GM19372 (cell line): ENCODE measurements around the gene CPNE5.

ENCODE experiments used
- ATAC-seq: cut with Tn5 transposase; IDR thresholded peaks from one replicate; pipeline ENCODE4 v1.9.1; 2021; ENCODE audit warnings: mild to moderate bottlenecking, low read depth, moderate library complexity; ENCODE audit not compliant: unreplicated experiment

The CPNE5 gene

DNA sequence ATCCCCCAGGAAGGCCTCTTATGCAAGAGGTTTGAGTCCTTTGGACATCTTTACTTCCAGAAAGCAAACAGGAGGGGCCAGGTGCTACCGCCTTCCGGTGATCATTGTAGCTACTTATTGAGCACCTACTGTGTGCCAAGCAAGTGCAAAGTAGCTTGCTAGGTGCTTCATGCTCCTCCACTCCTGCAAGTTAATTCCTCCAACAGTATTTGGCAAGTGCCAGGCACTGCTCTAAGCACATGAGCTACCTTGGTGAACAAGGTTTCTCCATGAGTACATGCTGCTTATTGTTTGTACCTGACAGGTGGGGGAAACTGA, 2.3 kb downstream of the CPNE5 start:
- no peak for ATAC-seq

DNA sequence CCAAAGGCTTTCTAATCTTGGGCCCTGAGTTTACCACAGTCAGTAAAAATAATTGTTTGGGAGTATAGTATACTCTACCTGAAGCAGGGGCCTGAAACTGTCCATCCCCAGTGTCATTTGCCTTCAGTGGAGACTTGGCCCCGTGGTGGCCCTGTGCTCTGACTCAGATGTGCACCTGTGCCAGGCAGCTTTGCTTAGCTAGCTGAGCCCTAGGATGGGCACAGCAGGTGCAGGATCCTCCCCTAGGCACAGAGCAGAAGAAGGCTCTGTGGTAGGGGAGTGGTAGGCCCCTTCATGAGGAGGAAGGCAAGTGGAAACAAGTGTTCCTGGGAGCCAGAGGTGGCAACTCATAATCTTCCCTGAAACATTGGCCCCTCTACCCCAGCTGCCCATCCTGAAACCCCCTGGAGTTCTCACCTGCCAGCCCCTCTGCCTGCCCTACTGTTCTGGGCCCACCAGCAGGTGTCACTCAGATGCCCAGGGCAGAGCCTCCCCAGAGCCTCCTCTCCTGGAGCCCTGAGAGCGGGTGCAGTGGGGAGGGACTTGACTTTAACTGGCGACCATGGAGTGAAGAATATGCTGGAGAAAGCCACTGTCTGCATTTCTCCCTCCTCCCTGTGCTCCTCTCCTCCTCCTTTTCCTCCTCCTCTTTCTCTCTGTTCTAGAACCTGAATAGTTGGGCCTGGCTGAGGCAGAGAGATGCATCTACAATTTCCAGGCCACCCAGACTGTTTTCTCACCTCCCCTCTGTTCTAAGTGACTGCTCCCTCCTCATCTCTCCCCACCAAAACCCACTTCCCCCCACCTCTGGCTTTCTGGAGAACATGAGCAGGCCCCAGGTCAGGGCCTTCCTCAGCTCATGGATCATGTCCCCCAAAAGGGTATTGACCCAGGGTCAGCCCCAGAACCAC, 2.9 kb downstream of the CPNE5 start:
- ATAC-seq, result no peak

DNA sequence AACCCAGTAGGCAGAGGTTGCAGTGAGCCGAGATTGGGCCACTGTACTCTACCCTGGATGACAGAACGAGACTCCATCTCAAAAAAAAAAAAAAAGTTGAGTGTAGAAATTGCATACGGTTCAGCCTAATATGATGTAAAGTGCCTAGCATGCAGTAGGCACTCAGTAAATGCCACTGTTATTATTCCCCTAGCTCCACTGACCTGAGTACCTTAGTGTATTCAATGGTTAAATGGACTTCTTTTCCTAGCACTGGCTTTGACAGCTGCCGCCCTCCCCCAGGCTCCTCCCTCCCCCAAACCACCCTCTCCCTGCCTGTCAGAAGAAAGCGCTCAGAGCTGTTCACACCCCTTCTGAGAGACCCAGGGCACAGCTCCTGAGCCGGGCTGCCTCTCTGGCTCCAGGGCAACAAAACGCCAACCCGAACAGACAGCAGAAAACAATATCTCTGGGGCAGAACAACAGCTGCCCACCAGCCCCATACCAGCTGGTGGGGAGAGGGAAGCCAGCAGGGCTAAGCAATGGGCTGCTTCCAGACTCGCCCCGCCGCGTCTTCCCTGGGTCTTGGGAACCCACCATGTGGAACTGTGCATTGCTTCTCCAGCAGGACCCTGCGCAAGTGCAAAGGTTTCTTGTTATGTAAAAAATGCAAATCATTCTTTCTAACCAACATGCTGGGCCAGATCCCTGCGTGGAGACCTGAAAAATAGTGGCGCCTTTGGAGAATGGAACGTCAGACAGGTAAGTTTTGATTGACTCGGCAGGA, 4.5 kb downstream of the CPNE5 start:
- ATAC-seq, result no peak

DNA sequence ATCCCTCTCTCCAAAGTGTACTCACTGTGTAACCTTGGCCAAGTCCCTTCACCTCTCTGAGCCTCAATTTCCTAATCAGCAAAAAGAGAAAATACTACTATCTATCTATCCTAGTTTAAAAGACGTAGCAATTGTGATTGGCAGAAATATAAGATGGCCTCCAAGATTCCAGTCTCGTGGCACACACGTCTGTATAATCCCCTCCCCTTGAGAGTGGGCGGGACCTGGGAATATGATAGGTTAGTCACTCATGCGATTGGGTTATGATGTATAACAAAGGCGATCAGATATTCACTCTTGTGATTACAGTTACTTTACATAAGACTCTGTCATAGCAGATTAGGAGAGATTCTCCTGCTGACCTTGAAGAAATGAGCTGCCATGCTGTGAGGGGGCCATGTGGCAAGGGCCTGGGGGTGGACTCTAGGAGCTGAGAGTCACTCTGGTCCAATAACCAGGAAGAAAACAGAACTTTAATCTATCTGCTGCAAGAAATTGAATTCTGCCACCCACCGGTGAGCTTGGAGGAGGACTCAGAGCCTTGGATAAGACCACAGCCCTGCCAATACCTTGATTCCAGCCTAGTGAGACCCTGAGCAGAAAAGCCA, 6.0 kb downstream of the CPNE5 start:
- no peak for ATAC-seq

DNA sequence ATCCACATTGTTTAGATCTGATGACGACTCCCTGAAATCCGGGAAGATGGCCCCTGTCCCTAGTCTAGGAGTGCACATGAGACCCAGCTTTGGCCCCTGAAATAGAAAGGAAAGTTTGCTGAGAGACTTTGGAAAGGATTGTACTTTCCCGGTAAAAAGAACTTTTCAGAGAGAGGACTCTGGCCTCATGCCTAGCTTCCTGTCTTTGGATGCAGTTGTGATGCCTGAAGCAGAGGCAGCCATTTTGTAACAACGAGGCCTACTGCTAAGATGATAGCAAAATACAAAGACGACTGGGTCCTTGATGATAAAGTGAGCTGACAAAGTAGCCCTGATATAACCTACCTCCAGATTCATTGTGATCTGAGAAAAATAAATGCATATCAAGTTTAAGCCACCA, 6.9 kb downstream of the CPNE5 start:
- ATAC-seq, result no peak

DNA sequence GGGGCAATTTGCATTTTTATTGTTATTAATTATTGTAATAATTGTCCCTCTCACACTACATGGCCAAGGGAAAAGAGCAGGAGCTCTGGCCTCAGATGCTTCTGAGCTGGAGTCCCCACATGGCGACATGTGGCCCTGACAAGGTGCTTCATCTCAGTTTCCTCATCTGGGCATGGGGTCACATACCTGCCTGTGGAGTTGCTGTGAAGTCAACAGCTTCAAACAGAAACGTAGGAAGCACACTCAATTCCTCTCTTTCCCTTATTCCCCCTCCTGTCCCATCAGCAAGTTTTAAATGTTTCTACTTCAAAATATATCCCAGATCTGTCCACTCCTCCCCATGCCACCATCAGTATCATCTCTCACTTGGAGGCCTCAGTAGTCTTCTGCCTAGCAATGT, 8.7 kb downstream of the CPNE5 start:
- ATAC-seq, result no peak

DNA sequence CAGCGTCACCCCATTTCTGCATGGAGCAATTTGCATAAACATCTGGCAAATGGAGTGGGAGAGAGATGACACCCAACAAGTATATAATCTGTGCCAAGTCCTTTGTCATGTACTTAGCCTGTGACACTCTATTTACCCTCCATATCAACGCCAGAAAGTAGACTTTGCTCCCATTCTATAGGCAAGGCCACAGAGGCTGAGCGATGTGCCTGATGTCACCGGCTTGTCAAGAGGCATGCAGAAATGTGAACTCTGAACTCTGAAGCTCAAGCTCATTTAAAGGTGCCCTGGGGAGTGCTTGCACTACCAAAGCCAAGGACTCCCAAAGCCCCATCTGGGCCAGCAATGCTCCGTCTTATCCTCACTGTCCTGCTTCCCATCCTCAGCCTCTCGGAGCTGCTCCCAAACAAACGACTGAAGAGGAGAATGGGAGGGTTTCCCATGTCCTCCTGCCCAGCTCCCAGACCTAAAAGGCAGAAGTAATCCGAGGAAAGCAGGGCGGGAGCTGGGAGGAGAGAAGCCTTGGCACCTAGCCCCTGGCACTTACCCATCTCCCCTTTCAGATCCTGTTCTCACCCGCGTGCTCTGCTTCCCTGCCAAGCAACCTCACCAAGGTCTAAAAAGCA, 9.2 kb downstream of the CPNE5 start:
- no peak for ATAC-seq

DNA sequence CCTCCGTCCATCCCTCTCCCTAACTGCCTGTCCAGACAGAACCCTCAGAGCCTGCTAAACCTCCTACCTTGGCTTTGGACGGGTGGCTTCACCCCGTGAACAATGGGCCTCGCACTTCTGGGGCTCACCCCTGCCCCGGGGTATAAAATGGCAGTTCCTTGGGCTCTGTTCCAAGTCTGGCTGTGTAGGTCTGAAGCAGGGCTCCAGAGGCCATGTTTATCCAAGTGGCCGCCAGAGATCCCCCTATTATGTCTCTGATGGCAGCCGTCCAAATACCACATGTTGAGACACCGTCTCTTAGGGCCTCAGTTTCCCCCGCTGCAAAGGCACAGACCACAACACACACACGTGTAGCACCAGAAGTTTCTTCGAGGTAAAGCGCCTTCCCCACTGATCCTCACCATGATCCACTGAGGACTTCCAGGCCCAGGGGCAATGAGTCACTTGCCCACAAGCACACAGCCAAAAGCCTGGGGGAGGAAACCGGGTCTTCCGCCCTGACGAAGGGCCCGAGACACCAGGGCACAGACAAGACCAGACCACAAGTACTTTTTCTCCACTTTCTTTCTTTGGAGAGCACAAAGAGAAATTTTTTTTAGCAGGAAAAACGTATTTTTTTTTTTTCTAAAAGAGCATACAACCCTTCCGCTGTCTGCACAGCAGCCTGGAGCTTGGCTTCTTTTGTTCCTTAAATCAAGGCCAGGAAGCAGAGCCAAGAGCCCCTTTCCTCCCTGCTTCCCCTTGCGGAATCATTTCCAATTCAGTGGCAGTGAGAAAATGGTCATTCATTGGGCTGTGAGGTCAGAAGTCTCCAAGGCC, 11.8 kb downstream of the CPNE5 start:
- no peak for ATAC-seq

DNA sequence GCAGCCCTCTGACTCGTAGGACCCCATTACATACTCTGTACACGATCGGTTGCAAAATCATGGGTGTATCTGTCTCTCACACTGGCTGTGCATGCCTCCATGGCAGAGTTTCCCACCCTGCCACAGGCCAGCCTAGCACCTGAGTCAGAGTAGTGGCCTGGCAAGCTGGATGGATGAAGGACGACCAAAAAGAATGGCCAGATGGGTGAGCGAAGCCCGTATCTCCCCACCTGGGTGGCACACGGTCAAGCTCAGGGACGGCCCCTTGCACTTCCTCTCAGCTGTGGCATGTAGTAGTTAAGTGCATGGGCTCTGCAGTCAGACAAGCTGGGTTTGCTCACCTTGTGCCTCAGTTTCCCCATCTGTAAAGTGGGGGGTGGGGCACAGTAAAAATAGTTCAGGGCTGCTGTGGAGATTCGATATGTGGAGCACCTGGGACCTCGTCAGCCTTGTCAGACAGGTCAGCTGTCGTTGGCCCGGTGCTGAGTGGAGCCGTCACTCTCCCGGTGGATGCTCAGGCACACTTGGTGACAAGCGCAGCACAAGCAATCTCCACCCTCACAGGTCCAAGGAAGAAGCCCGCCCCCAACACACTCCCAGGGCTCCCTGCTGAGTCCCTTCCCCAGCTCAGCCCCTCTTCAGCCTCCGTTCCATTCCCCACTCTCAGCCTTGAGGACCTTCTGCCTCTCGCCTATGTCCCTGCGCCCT, 12.6 kb downstream of the CPNE5 start:
- ATAC-seq, result no peak

DNA sequence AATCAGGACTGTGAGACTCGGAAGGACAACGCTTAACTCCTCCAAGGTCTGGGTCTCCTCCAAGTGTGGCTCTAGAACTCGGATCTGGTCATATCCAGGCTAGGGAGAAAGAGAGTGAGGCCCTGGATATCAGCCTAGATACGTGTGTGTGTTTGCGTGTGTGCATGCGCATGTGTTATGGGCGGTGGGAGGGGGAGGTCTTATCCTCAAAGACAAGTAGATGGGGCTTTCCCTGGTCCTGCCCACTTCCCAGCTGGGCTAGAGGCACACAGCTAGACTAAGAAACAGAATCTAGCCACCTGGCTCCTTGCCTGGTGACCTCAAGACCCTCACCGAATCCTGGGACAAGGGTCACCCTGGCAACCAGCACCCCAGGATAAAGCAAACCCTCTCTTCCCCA, 13.2 kb downstream of the CPNE5 start:
- ATAC-seq, result no peak

DNA sequence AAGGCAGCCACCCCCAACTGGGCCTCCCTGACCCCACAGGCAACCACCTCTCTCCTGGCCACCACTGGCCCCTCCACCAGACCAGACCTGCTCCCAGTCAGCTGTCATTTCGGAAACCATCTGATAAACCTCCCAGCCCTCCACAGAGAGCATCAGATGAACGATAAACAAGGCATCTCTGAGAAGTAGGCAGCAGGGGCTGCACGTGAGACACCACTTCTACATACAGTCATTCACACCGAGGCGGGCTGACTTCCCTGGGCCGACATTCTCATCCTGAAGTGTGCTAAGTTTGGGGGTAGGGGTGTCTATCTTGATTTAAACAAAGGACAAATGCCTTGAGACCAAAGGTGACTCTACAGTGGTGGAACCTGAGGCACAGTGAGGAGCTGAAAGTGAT, 13.8 kb downstream of the CPNE5 start:
- no peak for ATAC-seq

DNA sequence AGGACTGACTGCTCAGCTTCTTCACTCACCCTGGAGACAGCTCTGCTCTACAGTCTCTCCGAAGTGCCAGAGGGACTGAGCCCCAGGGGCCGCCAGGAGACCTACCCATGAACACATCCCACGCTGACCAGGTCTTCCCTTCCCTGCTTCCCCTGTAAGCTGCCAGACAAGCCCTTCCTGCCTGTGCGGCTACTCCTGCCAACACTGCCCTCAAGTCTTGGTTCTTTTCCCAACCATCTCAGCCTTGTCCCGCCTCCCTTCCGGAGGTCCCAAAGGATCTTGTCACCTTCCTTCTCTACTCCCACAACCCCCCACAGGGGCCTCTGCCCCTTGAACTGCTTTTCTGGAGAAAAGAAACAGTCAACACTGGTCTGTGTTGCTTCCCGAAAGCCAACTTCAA, 15.0 kb downstream of the CPNE5 start:
- ATAC-seq, result no peak

DNA sequence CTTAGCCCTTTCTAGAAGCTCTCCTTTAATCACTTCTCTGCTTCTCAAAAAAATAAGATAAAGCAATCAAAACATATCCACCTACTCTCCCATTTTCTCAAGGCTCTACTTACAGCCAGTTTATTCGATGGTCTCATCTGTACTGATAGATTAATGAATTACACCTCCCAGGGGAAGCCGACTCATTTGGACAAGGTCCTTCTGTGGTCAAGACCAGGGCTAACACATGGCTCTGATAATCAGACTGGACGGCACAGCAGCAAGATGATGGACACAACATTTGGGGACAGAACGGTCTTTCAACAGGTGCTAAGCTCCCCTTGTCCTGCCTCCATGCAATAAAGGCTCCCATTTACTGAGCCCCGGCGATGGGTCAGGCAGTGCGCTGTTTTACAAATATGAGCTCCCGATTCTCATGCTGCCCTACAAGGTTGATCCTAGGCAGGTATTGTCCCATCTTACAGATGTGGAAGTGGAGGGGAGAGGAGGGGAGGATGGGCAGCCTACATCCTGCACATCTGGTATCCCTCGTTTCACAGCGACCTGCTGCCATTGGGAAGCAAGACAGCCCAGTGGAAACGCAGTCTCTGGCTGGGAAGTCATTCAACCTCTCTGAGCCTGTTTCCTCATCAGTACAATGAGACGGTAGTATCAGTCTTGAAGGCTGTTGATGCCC, 15.7 kb downstream of the CPNE5 start:
- ATAC-seq, result no peak

DNA sequence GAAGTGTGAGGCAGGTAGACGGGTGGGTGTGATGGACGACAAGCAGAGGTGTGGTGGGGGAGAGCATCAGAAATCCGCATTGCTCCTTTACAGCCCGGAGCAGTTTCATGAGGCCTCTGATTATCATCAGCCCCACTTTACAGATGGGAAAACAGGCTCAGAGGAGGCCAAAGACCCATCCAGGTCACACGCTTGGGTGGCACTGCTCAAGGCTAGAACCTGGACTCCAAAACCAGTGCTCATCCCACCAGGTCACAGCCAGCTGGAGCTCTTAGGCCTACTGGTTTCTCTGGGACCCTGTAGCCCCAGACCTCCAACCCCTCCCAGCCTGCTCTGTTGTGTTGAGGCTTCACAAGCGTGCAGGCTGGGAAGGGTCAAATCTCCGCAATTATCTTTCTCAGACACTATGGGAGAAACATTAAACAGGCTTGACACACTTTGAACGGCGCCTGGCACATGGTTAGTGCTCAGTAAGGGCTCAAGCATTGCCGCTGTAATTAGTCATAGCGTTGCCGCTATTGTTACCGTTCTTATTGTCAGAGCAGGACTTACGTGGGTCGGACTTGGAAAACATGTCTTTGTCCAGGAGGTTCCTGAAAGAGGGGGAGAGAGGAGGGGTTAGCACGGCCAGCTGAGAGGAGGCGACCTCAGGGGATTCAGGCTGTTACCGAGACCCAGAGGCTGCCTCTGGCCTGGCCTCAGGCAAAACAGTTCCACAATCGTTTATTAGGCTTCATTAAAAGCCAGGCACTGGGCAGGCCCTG, 16.6 kb downstream of the CPNE5 start:
- ATAC-seq, result no peak

DNA sequence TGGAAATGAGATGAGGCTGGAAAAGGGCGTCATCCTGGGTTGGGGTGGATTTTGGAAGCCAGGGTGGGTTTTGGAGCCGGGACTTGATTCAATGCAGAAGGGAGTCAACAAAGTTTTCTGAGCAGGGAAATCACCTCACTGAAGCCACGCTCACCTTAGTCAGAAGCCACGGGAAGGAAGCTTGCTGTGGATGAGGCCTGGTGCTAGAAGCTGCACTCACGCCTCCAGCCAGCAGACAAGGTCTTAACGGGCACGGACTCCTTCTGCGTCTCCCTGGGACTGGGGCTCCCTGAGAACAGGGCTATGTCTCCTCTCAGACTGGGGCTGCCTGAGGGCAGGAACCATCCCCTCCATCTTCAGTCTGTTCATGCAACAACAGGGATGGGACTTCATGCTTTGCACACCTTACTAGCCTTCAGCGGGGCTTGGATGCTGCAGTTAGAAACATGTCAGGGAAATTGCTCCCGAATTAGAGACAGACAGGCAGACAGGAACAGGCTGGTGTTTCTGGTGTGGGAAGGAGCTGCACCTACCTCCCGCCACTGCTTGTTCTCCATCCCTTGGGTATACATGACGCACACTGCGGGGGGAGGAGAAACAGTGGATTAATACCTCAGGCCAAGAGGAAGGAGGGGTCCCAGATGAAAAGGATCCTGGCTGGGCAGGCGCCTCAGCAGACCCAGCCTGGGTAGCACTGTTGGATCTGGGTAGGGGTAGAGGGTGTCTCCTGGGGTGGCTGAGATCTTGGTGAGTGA, 17.5 kb downstream of the CPNE5 start:
- ATAC-seq, result no peak

DNA sequence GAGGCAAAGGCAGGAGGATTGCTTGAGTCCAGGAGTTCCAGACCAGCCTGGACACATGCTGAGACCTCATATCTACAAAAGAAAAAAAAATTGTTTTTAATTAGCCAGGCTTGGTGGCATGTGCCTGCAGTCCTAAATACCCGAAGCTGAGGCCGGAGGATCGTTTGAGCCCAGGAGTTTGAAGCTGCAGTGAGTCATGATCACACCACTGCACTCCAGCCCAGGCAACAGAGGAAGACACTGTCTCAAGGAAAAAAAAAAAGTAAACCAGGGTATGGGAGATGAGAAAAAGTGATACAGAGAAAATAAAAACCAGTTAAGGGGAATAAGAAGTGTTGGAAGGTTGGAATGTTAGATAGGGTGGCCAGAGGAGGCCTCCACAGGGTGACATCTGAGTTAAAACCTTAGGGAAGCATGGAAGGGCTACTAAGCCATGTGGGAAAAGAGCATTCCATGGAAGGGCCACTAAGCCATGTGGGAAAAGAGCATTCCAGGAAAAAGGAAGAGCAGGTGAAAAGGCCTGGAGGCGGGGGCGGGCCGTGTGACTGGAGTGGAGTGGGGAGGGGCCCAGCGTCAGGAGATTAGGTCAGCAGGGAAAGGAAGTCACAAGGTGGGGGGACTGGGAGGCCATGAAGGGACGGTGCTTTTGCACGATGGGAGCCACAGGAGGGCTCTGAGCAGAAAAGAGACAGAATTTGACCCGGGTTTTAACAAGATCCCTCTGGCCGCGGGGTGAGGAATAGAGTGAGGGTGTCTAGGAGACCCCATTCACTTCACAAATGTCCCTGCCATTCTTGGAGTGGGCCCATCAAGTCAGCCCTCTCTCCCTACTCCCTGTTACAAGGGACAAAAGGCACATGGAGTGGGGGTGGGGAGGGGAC, 18.3 kb downstream of the CPNE5 start:
- no peak for ATAC-seq

DNA sequence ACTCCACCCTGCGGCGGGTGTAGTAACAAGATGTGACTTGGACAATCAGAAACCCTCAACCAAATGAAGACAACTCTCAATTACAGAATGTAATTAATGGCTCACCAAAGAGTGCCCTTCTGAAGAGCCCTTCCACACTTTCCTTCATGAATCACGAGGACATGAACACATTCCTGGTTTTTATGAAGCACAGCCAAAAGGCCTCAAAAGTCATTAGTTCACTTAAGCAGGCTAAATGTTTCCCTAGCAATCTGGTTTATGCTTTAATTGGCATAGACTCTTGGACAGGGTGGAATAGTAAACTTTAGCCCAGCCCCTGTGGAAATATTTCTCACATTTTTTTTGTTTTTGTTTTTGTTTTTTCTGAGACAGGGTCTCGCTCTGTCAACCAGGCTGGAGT, 20.5 kb downstream of the CPNE5 start:
- ATAC-seq, result no peak
